HG03460 (cell line): ENCODE results near the gene NFIL3.
"Not testable (repeated sequence)": the region's sequence is repeated elsewhere in the genome, so short reads cannot be mapped to it uniquely, and the experiment has no call there.

Source experiments
- ATAC-seq: cut with Tn5 transposase; IDR thresholded peaks from one replicate; pipeline ENCODE4 v1.9.1; 2021; ENCODE audit not compliant: unreplicated experiment

NFIL3 gene

GRCh38 chr9:91398926-91399325 lies 24.7 kb downstream of the NFIL3 start:
- no peak for ATAC-seq

- no peak for ATAC-seq
Observed at GRCh38 chr9:91395553-91396471, 27.8 kb downstream of the NFIL3 start.

- no peak for ATAC-seq
Observed at GRCh38 chr9:91395106-91395552, 28.5 kb downstream of the NFIL3 start.

GRCh38 chr9:91393826-91394225 lies 29.8 kb downstream of the NFIL3 start:
- ATAC-seq: no peak

- no peak for ATAC-seq
Observed at GRCh38 chr9:91392435-91392834, 31.2 kb downstream of the NFIL3 start.

- ATAC-seq: no peak
Observed at GRCh38 chr9:91391818-91392217, 31.8 kb downstream of the NFIL3 start.

GRCh38 chr9:91391412-91391811 lies 32.2 kb downstream of the NFIL3 start:
- no peak for ATAC-seq

- not testable (repeated sequence) for ATAC-seq
Observed at GRCh38 chr9:91389686-91390085, 33.9 kb downstream of the NFIL3 start.

- ATAC-seq: no peak
Observed at GRCh38 chr9:91386765-91387164, 36.9 kb downstream of the NFIL3 start.

- no peak for ATAC-seq
Observed at GRCh38 chr9:91384954-91385353, 38.7 kb downstream of the NFIL3 start.

GRCh38 chr9:91383577-91383976 lies 40.1 kb downstream of the NFIL3 start:
- ATAC-seq: no peak

GRCh38 chr9:91382298-91382697 lies 41.3 kb downstream of the NFIL3 start:
- ATAC-seq: no peak

- no peak for ATAC-seq
Observed at GRCh38 chr9:91379426-91379825, 44.2 kb downstream of the NFIL3 start.

- ATAC-seq: no peak
Observed at GRCh38 chr9:91378695-91379127, 44.9 kb downstream of the NFIL3 start.

GRCh38 chr9:91378054-91378453 lies 45.6 kb downstream of the NFIL3 start:
- ATAC-seq: not testable (repeated sequence)

GRCh38 chr9:91376239-91376638 lies 47.4 kb downstream of the NFIL3 start:
- ATAC-seq: no peak

- ATAC-seq: no peak
Observed at GRCh38 chr9:91374939-91375338, 48.7 kb downstream of the NFIL3 start.

- ATAC-seq: no peak
Observed at GRCh38 chr9:91371894-91372293, 51.7 kb downstream of the NFIL3 start.

GRCh38 chr9:91370006-91370405 lies 53.6 kb downstream of the NFIL3 start:
- ATAC-seq: not testable (repeated sequence)

GRCh38 chr9:91364702-91365101 lies 58.9 kb downstream of the NFIL3 start:
- ATAC-seq: no peak

- ATAC-seq: no peak
Observed at GRCh38 chr9:91364005-91364404, 59.6 kb downstream of the NFIL3 start.

GRCh38 chr9:91362051-91362611 lies 61.5 kb downstream of the NFIL3 start:
- peak; percentile 8 for ATAC-seq
